ENCODE data around the gene TBC1D22A.

The TBC1D22A gene

DNA sequence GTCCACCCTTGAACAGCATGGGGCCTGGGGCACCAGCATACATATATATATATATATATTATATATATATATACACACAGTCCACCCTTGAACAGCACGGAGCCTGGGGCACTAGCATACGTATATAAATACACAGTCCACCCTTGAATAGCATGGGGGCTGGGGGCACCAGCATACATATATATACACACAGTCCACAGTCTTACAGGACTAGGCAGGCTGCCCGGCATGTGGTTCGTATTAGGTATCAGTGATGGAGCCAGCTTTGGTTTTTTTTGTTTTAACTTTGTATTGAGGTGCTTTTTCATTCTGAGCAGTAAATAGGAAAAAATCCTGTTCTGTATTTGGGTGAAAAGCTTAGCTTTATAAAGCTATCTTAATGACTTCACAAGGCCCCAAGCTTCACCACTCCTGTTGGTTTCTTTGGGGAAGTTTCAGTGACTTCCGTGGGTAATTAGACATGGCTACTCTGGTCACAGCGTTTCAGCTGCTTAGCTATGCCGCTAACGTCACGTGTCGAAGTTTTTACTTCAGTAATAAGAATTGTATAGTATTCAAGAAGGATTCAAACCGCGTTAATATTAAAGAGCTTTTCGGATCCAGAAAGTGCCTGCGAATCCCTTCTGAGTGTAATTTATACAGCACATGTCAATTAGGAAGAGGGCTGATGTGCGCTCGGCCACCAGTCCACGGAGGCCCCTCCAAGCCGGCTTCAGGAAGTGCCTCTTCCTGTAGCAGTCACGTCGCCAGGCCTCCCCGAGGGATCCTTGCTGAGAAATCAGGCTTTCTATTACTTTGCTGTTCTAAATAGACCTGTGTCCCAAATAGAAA, 179.7 kb downstream of the TBC1D22A start:
- peak; percentile 65 for DNase-seq

DNA sequence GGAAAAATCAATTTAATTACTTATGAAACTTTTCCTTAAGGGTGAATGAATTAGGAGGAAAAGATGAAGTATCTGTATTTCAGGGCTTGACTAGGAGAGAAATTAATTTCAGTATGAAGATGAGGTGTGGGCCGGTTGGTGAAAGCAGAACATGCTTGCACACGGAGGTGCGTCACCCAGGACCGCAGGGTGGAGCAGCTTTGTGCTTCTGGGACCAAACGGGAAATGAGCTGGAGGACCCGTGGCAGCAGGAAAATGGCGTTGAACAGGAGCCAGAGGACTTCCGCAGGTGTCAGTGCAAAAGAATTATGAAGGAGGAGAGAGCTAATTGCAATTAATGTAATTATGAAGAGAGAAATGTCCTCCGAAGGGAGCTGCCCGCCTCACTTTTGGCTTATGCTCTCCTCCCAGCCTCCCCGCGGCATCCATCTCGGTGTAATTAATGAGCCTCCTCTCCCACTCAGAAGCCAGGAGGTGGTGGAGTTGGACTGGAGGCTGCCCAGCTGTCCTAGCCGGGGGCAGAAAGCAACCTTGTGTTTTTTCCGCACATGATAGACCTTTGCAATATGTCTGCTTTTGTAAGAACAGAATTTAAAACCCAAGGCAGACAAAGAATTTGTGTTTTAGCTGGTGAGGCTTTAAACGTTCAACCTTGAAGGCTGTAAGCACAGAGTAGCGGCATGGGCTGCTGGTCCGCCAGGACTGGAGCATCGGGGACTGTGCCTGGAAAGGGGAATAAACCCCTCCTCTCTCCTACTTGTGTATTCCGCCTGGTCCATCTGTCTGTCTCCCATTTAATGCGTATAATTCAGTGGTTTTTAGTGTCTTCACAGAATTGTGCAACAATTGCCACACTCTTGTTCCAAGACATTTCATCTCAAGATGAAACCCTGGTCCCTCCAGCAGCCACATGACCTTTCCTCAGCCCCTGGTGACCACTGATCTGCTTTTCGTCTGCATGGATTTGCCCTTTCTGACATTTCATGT, 180.6 kb downstream of the TBC1D22A start:
- DNase-seq = peak; percentile 85

DNA sequence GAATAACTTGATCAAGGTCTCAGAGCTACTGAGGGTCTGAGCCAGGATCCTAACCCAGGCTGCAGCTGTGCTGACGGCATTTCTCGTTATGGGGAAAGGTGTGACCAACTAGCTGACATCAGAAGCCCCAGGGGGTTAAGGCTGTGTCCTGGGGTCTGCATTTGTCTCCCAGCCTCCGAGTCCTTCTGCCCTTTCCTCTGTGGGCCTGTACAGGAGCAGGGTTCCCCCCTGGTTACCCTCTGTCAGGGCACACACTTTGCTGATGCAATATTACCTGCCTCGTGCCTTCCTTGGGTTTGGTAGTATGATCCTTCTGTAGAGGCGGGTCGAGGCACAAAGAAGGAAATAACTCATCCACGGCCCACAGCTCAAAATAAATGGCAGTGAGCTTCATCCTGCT, 183.0 kb downstream of the TBC1D22A start:
- DNase-seq = no peak

DNA sequence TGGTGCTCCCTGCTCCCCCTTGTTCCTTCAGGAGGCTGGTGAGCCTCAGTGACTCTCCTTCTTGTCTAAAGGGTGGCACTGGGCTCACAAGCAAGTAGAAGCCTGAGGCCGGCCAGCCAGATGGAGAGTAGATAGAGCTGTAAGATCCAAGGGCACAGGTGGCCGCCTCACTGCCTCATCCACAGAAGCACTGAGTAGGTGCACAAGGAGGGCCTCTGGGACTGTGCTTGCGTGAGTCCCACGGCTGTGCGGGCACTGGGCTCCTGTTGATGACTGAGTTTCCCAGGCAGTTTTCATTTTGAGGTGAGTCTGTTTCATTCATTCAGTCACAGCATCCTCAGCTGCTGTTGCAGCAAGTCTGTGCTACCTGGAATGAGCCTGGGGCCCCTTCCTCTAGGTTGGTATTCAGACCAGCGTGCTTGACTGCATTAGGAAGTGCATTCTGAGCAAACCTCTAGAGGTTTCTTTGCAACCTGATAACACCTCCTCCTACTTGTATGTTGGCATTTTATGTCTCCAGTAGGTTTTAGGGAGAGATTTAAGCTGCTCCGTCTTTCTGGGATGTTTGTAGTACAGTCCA, 184.0 kb downstream of the TBC1D22A start:
- DNase-seq = no peak

DNA sequence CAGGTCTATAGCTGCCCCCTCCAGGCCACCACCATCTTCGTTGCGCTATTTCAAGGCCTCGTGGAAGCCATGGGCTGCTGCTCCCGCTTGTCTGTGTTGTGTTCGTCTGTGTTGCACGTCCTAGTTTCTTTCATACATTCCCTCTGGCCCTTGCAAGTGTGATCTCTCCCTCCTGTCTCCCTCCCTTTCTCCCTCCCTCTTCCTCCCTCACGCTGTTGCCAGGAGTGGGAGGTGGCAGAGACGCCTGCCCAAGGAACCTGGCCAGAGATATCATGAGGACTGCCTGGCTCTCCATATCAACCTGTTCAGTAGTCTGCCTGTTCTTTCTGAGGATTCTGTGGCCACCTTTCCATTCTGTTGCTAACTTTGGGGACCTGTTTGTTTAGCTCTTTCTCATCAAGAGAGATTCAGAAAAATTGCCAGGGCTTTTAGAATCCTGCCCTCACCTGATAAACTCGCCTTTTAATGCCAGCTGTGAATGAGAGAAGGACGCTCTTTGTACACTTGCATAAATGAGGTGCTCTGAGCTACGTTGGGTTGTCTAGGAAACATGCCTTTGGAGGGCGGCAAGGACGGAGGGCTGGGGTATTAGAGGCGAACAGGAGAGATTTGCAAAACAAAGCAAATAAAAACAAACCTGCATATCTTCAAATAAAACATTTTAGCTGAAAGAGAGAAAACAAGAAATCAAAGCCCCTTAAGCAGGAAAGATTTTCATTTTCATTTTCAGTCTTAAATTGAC, 185.2 kb downstream of the TBC1D22A start:
- DNase-seq = no peak

DNA sequence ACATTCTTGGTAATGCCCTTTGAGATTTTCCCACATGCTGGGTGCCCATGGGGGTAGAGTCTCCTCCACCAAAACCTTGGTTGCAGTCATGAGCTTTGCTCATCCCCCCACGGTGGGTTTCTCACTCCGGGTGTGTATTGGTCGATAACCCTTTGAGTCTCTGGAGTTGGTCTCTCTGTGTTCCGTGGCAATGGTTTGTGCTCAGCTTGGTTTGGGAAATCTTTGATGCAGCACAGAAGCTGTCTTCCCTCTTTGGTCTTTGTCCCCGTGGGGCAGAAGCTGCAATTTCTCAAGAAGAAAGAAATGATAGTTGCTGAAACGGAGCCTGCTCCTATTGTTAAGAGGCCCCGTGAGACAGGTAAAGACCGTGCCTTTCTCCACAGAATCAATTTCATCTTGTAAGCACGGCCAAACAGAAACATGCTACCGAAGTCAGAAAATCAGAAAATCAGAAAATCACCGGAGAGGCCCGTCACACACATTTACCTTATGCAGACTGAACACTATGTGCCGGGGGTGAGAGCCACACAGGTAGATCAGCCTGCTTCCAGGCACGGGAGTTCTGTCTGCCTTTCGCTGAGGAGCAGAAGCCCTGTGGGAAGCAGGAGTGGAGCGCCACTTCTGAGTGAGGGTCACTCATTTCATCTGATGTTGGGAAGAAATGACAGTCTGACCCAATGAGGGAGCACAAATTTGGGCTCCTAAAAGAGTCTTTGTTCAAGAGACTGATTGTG, 186.1 kb downstream of the TBC1D22A start:
- no peak for DNase-seq

DNA sequence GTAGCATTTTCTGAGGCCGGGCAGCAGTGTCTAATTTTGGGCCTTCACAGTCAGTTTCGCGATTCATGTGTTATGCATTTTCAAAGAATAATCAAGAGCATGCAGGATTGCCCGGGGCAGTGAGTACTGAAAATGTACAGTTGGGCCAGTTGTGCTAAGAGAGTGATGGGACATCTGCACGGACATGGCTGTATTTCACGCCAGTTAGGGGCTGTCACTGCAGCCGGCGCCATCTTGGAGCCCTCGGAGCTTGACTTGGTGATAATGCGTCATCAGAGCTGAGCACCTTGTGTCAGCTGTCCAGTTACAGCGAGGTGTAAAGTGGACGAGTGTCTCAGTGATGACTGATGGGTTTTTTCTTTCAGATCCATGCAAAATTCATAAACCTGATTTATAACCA, 188.9 kb downstream of the TBC1D22A start:
- DNase-seq = no peak

DNA sequence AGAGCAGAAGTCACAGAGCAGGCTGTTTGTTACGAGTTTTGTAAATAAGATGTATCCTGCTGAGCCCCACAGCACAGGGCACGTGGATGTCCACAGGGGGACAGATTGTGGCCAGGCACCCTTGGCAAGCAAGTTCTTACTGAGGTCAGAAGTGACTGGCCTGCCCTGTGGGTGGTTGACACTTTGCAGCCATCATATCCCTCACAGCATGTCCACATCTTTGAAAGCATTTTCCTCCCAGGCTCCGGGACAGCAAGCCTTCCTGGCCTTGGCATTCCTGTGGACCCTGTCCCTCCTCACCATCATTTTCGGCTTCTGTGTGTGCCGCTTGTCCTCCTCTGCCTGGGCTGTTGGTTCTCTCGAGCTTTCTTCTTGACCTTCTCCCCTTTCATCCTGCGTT, 189.5 kb downstream of the TBC1D22A start:
- DNase-seq = no peak

DNA sequence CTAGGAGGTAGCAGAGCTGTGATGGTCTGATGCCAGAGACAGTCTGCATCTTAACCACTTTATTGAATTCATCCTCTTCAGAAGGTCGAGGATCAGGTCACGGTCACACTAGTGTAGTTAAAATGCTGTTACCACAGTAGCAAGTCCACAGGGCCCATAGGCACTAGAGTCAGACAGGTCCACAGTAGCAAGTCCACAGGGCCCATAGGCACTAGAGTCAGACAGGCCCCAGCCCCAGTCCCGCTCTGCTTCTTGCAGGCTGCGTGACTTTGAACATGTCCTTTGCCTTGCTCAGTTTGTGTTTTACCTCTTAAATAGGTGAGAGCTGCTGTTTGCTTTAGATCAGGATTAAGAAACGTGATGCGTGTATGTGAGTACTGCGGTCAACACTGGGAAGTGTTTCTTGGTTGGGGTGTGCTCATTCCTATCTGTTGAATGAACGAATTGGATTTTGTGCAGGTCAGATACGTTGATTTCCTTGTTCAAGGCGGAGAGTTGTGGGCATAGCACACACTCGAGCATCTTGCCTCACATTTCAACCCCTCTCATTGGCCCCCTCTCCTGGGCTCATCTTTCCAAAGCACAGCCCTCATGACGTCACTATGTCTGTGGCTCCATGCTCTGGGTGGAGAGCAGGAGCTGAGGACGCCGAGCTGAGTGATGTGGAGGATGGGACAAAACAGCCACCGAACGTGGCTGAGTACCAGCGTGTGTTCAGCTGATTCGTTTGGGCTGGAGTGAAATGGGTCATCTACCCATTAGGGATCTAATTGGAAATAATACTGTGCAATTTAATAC, 191.7 kb downstream of the TBC1D22A start:
- DNase-seq = no peak

DNA sequence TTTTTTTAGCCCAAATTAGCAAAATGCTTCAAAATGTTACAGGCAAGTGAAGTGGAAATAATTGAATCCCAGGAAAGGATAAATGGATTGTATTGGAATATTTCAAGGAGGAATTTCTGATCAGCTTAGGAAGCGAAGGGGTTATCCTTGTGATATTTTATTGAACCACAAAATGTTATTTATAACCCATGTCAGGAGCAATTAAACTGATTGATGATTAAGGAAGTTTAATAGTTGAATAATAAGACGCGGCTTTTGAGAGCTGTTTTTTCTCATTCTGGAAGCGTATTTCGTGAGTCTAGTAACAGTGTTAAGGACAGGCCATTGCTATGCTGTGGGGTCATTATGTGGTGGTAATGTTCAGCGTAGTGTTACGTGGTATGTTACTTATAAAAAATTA, 192.3 kb downstream of the TBC1D22A start:
- DNase-seq = no peak

DNA sequence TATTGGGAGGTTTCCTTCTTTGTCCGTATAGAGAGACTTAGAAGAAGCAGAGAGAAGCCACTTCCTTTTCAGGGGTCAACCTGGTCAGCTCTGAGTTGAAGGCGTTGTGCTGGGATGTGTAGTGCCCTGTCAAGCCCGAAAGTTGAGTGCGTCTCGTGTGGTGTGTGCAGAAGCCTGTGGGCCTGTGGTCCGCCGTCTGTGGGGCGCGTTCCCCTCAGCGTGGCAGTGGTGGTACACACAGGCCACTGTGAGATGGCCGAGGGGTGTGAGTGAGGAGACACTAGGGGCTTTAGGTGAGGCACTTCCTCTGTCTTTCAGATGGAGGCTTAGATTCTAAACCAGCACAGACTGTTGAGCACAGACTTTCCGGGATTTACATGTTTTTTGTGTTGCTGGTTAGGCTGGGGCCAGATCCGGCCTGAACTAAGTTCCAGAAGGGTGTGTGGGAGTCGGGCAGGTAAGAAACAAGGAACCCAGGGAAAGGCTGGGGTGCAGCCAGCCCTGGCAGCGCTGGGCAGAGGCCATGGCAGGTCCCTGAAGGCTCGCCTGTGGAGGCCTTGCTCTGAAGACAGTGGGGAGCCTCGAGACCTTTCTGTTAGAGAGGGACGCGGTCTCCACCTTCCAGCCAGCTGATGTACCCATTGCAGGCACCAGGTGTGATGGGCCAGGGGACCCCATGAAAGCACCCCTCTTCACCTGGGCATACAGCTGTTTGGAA, 194.2 kb downstream of the TBC1D22A start:
- no peak for DNase-seq

DNA sequence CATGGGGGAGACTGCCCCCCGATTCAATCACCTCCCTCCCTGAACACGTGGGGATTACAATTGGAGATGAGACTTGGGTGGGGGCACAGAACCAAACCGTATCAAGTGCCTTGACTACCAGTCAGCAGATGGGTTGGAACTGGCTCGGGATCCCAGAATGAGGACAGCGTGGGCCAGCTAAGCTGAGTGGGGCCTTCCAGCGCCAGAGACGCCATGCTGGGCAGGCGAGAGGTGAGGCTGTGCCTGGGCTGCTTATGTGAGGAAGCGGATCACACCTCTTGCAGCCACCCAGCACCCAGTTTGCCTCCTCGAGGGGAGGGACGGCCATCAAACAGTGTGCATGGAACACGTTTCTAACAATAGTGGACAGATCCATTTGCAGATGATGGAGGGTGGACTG, 195.1 kb downstream of the TBC1D22A start:
- no peak for DNase-seq

DNA sequence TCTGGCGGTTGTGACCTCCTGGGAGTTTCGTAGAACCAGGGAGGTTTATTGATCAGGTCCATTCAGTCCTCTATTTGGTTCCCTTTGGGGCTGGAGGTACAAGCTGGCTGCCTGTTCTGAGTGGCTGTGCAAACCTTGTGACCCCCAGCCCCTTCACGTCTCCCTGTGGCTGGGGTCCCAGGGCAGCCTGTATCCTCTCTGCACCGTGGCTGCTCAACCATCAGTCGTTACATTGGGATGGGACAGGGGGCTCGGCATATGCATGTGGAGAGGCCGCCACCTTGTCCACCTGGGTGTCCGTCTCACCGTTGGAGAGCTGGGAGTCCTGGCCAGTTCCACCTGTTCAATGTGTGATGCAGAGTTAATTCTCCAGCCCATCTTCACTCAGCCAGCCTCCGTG, 195.7 kb downstream of the TBC1D22A start:
- no peak for DNase-seq

DNA sequence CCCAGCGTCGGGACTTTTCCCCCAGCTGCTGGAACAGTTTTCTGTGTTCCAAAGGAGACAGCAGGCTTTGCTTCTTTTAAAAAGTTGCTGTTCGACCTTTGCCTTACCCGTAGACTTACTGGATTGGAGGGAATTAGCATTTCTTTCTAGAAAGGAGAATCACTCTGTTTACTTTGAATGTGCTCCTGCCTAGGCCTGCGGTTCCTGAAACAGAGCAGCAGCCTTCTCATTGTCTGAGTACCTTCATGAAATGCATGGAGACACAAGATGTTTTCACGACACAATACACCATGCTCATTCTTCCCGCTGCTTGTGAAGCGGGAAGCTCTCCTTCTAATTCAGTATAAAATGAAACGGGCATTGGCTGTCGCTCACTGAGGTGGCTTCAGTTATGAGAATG, 196.2 kb downstream of the TBC1D22A start:
- no peak for DNase-seq

DNA sequence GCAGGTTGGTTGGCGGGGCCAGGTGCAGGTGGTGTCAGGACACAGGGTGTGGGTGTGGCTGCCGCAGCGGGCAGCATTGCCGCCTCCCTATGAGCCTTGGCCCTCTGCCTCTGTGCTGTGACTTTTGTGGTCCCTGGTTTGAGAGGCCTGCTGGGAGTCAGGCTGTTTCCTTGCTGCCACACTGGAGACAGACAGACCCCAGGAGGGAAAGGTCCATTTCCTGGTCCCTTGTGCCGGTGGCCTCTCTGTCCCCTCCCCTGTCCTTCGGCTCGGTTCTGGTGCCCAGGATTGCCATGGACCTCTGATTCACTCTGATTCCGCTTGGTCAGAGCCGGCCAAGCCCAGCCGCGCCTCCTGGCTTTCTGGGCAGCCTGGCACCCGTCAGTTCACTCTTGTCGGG, 196.9 kb downstream of the TBC1D22A start:
- DNase-seq = no peak

DNA sequence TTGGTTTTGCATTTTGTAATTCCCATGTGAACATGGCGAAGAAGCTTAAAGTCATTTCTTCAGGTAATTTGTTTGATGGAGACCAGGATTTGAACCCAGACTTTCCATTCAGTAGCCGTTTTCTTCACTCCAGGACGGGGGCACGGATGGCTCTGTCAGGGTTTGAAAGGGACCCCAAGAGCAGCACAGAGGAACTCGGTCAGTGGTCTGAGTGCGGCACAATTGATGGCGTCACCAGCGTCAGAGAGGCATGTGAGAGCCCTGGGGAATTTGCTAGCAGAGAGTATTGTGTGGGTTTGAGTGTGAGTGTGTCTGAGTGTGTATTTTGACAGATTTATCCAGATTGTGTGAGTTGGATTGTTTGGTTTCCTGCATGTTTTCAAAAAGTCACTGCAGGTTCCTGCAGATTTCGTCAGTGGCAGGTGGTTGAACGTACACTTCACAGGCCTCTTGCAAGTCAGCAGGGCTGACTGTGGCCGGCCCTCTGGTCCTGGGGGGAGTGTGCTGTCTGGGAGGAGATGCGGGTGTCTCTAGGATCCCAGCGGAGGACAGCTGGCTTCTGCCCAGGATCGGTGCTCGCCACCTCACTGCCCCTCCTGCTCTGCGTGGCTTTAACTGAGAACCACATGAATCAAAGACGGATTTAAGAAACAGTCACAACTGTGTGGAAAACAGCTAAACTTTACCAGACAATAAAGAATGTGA, 199.3 kb downstream of the TBC1D22A start:
- DNase-seq = no peak

DNA sequence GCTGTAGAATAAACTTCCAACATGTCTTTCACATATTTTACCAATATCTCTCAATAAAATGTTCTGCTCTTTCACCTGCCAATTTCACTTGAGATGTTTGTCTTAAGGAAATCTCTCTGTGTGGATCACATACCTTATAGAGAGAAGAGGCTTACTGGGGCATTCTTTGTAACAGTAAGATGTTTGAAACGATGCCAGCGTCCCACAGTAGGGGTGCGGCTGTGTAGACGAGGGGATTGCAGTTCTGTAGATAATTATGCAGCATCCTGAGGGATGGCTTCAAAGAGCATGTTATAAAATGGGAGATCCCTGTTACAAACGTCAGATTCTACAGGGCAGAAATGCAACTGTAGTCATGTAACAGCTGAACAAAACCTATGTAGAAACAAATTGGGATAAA, 200.0 kb downstream of the TBC1D22A start:
- DNase-seq = no peak

DNA sequence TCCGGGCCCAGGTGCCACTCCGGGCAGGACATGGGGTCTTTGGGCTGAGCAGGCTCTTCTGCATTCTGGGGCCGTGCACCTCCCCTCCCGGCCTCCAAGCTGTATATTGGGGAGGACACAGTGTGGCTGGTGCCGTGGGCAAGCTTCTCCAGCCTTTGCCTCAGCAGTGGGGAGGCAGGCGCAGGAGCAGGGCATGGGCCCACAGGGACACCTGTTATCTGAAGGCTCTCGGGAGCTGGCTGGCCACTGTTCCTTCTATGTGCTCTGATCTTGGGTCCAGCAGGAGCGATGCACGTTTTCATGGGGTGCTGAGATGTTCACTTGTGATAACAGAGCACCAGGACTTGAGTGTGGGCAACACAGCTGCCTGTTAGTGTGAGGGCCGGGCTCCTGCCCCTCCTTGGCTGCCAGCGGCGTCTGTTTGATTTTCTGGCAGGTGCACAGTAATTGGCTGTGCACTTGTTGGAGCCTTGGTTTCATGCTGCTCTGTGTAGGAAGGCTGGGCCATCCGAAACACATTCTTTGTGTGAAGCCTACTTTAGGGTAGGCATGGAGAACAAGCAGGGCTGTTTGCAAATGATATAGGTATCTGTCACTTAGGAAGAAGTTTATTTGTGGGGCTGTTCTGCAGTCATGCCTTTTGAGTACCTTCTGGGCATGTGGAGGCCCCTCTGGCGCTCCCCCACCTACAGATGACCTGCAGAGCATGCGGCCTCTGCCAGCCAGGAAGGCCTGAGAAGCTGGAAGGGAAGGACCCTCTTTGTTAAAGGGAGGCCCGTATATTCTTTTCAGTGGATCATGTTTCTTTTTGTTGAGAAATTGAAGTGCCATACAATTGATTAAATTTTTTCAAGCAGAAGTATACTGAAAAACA, 201.5 kb downstream of the TBC1D22A start:
- no peak for DNase-seq
